ENCODE measurements around the gene IARS2. TPM values are rescaled to one million over a fixed set of nuclear protein-coding genes. Genes with fewer than 3 reads are reported as not detected.
"Not testable (repeated sequence)": the region's sequence is repeated elsewhere in the genome, so short reads cannot be mapped to it uniquely, and the experiment has no call there.

The IARS2 gene
- total RNA-seq, 1 donor from 2014 or later: 41.0 TPM

- H3K4me1 ChIP-seq: no peaks in the 10 kb centered on the region
- TF ChIP-seq CTCF (IDR thresholded peaks at IDR 0.05): no peak
- H3K4me3 ChIP-seq: no peak overlapping the region
- intact Hi-C loops (cut with DNase I): no loop called here
- peaks cover 42 to 52% of the 10 kb centered on the region in 2 donors for H3K36me3 ChIP-seq
- H3K9me3 ChIP-seq: no peaks in the 10 kb centered on the region
- DNase-seq (ENCODE audit: low spot score in 2 of 2): no peak
- H3K27ac ChIP-seq: no peak overlapping the region
- no peaks in the 10 kb centered on the region for H3K27me3 ChIP-seq
These were observed 65.1 kb downstream of the IARS2 start for GRCh38 chr1:220159041-220159440.

GRCh38 chr1:220160027-220160426 is 66.1 kb downstream of the IARS2 start:
- intact Hi-C loops (cut with DNase I): no loop called here
- Histone ChIP-seq H3K36me3 (peaks cover 34 to 46% of the 10 kb centered on the region in 2 donors), H3K27me3 (no peaks in the 10 kb centered on the region), H3K9me3 (no peaks in the 10 kb centered on the region), H3K4me3 (no peak overlapping the region), H3K27ac (no peak overlapping the region), H3K4me1 (no peaks in the 10 kb centered on the region)
- TF ChIP-seq CTCF (IDR thresholded peaks at IDR 0.05): no peak
- DNase-seq (ENCODE audit: low spot score in 2 of 2): no peak

DNA sequence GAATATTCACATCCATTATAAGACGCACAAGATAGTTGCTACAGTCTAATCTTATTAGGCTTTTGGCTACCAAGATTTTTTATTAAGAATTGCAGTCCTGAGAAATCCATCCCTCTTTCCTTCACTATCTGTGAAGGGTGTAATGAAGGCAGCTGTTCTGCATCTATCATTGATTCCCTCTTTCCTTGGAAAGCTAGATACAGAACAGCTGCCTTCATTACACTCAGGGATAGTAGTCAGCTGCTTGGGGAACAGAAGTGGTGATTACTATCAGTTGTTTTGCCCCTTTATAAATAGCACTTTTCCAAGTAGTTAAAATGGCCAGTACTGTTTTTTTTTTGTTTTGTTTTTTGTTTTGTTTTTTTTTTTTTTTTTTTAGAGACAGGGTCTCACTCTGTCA is 70.2 kb downstream of the IARS2 start:
- Histone ChIP-seq H3K9me3 (no peaks in the 10 kb centered on the region), H3K36me3 (peaks cover 15 to 50% of the 10 kb centered on the region in 2 donors), H3K27ac (no peak overlapping the region), H3K27me3 (no peaks in the 10 kb centered on the region), H3K4me3 (no peak overlapping the region), H3K4me1 (no peaks in the 10 kb centered on the region)
- no peak for TF ChIP-seq CTCF (IDR thresholded peaks at IDR 0.05)
- DNase-seq (ENCODE audit: low spot score in 2 of 2): no peak
- intact Hi-C loops (cut with DNase I): no loop called here

DNA sequence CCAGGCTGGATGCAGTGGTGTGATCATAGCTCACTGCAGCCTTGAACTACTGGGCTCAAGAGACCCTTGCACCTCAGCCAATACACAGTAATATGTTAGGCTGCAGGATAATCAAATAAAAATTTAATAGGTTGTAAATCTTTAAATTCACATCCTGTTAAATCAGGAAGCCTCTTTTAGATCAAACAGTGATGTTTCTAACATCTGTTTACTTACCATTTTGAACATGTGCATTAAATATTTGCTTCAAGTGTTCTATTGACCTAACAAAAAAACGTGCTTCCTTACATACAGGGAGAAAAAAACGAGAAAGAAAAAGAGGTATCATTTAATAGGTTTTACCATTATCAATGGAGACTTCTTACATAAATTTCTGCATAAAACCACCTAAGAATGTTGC is 70.6 kb downstream of the IARS2 start:
- TF ChIP-seq CTCF (IDR thresholded peaks at IDR 0.05): no peak
- H3K36me3 ChIP-seq: peaks cover 15 to 54% of the 10 kb centered on the region in 2 donors
- H3K9me3 ChIP-seq: no peaks in the 10 kb centered on the region
- H3K27me3 ChIP-seq: no peaks in the 10 kb centered on the region
- DNase-seq (ENCODE audit: low spot score in 2 of 2): no peak
- no peak overlapping the region for H3K27ac ChIP-seq
- intact Hi-C loops (cut with DNase I): no loop called here
- H3K4me3 ChIP-seq: no peak overlapping the region
- H3K4me1 ChIP-seq: no peaks in the 10 kb centered on the region

DNA sequence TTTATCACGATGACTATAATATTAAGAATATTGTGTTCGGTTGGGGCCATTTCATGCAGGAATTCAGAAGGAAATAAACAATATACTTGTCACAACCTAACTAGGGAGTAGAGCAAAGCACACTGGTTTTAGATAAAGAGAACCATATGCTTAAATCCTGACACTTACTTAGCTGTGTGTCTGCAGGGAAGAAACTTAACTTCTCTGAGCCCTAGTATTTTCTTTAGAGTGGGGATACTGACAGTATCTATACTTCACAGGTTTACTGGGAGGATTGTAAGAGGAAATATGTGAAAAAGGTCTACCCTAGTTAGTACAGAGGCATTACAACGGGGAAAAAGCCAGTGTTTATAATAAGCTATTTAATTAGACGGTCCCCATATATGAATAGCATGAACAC is 72.9 kb downstream of the IARS2 start:
- TF ChIP-seq CTCF (IDR thresholded peaks at IDR 0.05): no peak
- H3K36me3 ChIP-seq: peaks cover 19 to 69% of the 10 kb centered on the region in 2 donors
- no peaks in the 10 kb centered on the region for H3K4me1 ChIP-seq
- no peak overlapping the region for H3K4me3 ChIP-seq
- no peak for DNase-seq (ENCODE audit: low spot score in 2 of 2)
- H3K27ac ChIP-seq: no peak overlapping the region
- intact Hi-C loops (cut with DNase I): no loop called here
- no peaks in the 10 kb centered on the region for H3K9me3 ChIP-seq
- H3K27me3 ChIP-seq: no peaks in the 10 kb centered on the region

GRCh38 chr1:220169887-220170286 is 76.0 kb downstream of the IARS2 start:
- H3K9me3 ChIP-seq; H3K27ac ChIP-seq; H3K4me3 ChIP-seq; intact Hi-C loops (cut with DNase I); H3K4me1 ChIP-seq; H3K27me3 ChIP-seq; DNase-seq (ENCODE audit: low spot score in 2 of 2): not testable (repeated sequence)
- H3K36me3 ChIP-seq: peaks cover 23 to 77% of the 10 kb centered on the region in 2 donors
